Measurements from ENCODE around the gene ERV3-1. TPM values are rescaled to one million over a fixed set of nuclear protein-coding genes. Genes with fewer than 3 reads are reported as not detected.

ERV3-1 gene
- total and polyA plus RNA-seq, 2 experiments from 2014 or later = 15.3 to 26.8 TPM

DNA sequence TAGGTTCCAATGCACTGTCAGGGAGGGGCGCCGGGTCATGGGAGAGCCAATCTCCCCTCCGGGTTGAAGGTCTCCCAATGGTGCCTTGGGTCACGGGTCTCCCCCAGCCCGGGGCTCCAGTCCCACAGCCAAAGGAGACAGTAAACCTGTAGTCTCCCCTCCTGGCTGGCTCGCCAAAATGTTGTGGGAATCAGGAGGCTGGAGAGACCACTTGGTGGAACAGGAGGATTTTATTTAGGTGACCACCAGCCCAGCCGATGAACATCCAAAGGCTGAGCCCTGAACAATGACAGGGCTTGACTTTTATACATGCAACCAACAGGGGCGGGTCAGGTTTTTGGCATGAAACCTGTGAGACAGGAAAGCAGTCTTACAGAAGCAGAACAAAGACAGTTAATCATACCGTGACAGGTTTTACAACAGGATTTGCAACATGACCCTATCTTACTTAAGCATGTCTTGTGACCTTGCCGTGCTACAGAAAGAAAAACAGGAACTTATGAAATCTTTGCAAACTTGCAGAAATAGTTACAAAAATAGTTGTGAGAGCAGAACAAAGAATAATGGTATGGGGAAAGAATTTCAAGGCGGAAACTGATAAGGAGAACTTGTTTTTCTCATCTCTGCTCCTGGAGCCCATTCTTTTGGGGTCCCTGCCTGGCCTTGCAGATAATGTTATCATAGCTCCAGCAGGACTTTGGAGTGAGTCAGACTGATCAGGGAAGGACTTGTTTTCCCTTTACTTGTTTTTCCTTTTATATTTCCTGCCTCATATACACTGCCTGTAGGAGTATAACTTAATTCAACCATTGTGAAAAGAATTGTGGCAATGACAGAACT, 7.1 kb downstream of the ERV3-1 start (continued):
- TF ChIP-seq, protein P1, sequence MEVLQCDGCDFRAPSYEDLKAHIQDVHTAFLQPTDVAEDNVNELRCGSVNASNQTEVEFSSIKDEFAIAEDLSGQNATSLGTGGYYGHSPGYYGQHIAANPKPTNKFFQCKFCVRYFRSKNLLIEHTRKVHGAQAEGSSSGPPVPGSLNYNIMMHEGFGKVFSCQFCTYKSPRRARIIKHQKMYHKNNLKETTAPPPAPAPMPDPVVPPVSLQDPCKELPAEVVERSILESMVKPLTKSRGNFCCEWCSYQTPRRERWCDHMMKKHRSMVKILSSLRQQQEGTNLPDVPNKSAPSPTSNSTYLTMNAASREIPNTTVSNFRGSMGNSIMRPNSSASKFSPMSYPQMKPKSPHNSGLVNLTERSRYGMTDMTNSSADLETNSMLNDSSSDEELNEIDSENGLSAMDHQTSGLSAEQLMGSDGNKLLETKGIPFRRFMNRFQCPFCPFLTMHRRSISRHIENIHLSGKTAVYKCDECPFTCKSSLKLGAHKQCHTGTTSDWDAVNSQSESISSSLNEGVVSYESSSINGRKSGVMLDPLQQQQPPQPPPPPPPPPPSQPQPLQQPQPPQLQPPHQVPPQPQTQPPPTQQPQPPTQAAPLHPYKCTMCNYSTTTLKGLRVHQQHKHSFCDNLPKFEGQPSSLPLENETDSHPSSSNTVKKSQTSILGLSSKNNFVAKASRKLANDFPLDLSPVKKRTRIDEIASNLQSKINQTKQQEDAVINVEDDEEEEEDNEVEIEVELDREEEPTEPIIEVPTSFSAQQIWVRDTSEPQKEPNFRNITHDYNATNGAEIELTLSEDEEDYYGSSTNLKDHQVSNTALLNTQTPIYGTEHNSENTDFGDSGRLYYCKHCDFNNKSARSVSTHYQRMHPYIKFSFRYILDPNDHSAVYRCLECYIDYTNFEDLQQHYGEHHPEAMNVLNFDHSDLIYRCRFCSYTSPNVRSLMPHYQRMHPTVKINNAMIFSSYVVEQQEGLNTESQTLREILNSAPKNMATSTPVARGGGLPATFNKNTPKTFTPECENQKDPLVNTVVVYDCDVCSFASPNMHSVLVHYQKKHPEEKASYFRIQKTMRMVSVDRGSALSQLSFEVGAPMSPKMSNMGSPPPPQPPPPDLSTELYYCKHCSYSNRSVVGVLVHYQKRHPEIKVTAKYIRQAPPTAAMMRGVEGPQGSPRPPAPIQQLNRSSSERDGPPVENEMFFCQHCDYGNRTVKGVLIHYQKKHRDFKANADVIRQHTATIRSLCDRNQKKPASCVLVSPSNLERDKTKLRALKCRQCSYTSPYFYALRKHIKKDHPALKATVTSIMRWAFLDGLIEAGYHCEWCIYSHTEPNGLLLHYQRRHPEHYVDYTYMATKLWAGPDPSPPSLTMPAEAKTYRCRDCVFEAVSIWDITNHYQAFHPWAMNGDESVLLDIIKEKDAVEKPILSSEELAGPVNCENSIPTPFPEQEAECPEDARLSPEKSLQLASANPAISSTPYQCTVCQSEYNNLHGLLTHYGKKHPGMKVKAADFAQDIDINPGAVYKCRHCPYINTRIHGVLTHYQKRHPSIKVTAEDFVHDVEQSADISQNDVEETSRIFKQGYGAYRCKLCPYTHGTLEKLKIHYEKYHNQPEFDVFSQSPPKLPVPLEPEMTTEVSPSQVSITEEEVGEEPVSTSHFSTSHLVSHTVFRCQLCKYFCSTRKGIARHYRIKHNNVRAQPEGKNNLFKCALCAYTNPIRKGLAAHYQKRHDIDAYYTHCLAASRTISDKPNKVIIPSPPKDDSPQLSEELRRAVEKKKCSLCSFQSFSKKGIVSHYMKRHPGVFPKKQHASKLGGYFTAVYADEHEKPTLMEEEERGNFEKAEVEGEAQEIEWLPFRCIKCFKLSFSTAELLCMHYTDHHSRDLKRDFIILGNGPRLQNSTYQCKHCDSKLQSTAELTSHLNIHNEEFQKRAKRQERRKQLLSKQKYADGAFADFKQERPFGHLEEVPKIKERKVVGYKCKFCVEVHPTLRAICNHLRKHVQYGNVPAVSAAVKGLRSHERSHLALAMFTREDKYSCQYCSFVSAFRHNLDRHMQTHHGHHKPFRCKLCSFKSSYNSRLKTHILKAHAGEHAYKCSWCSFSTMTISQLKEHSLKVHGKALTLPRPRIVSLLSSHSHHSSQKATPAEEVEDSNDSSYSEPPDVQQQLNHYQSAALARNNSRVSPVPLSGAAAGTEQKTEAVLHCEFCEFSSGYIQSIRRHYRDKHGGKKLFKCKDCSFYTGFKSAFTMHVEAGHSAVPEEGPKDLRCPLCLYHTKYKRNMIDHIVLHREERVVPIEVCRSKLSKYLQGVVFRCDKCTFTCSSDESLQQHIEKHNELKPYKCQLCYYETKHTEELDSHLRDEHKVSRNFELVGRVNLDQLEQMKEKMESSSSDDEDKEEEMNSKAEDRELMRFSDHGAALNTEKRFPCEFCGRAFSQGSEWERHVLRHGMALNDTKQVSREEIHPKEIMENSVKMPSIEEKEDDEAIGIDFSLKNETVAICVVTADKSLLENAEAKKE (CRISPR knock-in tag; IDR thresholded peaks at IDR 0.05) = no peak
- TF ChIP-seq ZNF114 (CRISPR knock-in tag; IDR thresholded peaks at IDR 0.05) (no peak), EZH2phosphoT487 (IDR thresholded peaks at IDR 0.05; ENCODE audit: unreplicated experiment) (no peak), POLR2AphosphoS5 (IDR thresholded peaks at IDR 0.05; ENCODE audit: low read depth) (no peak), NANOG (IDR thresholded peaks at IDR 0.05; ENCODE audit: borderline replicate concordance) (no peak)
- TF ChIP-seq, protein P2, sequence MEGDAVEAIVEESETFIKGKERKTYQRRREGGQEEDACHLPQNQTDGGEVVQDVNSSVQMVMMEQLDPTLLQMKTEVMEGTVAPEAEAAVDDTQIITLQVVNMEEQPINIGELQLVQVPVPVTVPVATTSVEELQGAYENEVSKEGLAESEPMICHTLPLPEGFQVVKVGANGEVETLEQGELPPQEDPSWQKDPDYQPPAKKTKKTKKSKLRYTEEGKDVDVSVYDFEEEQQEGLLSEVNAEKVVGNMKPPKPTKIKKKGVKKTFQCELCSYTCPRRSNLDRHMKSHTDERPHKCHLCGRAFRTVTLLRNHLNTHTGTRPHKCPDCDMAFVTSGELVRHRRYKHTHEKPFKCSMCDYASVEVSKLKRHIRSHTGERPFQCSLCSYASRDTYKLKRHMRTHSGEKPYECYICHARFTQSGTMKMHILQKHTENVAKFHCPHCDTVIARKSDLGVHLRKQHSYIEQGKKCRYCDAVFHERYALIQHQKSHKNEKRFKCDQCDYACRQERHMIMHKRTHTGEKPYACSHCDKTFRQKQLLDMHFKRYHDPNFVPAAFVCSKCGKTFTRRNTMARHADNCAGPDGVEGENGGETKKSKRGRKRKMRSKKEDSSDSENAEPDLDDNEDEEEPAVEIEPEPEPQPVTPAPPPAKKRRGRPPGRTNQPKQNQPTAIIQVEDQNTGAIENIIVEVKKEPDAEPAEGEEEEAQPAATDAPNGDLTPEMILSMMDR (conservative IDR thresholded peaks at IDR 0.05; ENCODE audit: low read depth in 2 of 2) = no peak

DNA sequence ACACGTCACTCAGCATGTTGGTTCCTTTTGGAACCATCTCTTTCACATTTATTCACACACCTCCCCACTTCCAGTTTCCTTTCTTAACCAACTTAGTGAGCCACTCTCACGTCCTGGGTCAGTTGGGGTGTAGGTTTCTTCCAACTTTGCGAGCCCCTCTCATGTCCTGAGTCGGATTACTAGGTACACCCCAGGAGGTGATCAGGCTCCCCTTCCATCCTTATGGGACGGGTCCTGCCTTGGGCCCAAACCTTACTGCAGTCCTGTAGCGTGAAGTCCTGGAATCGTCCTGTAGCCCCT, 7.7 kb downstream of the ERV3-1 start:
- H3K27me3 ChIP-seq (ENCODE audit: insufficient read depth) = no peaks in the 10 kb centered on the region
- peaks cover 33% of the 10 kb centered on the region for H3K79me2 ChIP-seq (replicated peaks; ENCODE audit: insufficient read depth)
- peak overlapping the region; percentile 55; the same call in 1 of the 3 replicates for H3K4me3 Mint-ChIP-seq
- H3K27ac ChIP-seq (ENCODE audit: low read depth) = no peak overlapping the region; the same call in 1 of the 2 replicates
- peaks cover 14% of the 10 kb centered on the region for H3K4me1 ChIP-seq (ENCODE audit: insufficient read depth)
- peaks cover 20% of the 10 kb centered on the region; the same call in 1 of the 2 replicates for H3K9me2 ChIP-seq (ENCODE audit: insufficient read depth)
- H3K4me1 Mint-ChIP-seq = peaks cover 21% of the 10 kb centered on the region
- H3K27ac Mint-ChIP-seq = peak overlapping the region; percentile 88; the same call in 1 of the 2 replicates
- peak overlapping the region; percentile 46; the same call in 1 of the 2 replicates for H3K4me2 ChIP-seq
- peaks cover 91% of the 10 kb centered on the region for H3K36me3 Mint-ChIP-seq (ENCODE audit: low read depth)
- ATAC-seq (no peak), DNase-seq (ENCODE audit: low spot score) (no peak)
- H4K20me1 ChIP-seq (replicated peaks; ENCODE audit: insufficient read depth) = no peaks in the 10 kb centered on the region
- no peaks in the 10 kb centered on the region for H3F3A ChIP-seq (replicated peaks; ENCODE audit: low read depth)
- H3K9me3 Mint-ChIP-seq = peaks cover 77% of the 10 kb centered on the region
- no peak overlapping the region for H3K4me3 ChIP-seq
- peaks cover 5% of the 10 kb centered on the region for H3K27me3 Mint-ChIP-seq (ENCODE audit: insufficient read depth, low read depth, poor library complexity)
- no peak overlapping the region for H2AFZ ChIP-seq
- H3K36me3 ChIP-seq (ENCODE audit: insufficient read depth) = no peaks in the 10 kb centered on the region; the same call in 1 of the 2 replicates
- TF ChIP-seq, protein P3, sequence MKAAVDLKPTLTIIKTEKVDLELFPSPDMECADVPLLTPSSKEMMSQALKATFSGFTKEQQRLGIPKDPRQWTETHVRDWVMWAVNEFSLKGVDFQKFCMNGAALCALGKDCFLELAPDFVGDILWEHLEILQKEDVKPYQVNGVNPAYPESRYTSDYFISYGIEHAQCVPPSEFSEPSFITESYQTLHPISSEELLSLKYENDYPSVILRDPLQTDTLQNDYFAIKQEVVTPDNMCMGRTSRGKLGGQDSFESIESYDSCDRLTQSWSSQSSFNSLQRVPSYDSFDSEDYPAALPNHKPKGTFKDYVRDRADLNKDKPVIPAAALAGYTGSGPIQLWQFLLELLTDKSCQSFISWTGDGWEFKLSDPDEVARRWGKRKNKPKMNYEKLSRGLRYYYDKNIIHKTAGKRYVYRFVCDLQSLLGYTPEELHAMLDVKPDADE (IDR thresholded peaks at IDR 0.05) = no peak
- TF ChIP-seq CREB1 (CRISPR knock-in tag; IDR thresholded peaks at IDR 0.05; ENCODE audit: low read depth) (no peak), ZNF114 (CRISPR knock-in tag; IDR thresholded peaks at IDR 0.05) (no peak), EZH2phosphoT487 (IDR thresholded peaks at IDR 0.05; ENCODE audit: unreplicated experiment) (no peak), NANOG (IDR thresholded peaks at IDR 0.05; ENCODE audit: borderline replicate concordance) (no peak), ZNF331 (CRISPR knock-in tag; IDR thresholded peaks at IDR 0.05; ENCODE audit: low read depth) (no peak), STAT1 (IDR thresholded peaks at IDR 0.05; ENCODE audit: unreplicated experiment) (no peak), POLR2AphosphoS5 (IDR thresholded peaks at IDR 0.05; ENCODE audit: low read depth) (no peak)
- TF ChIP-seq, protein P2 (conservative IDR thresholded peaks at IDR 0.05; ENCODE audit: low read depth in 2 of 2) = no peak

Data from GM23338 (cell line).